CD4-positive, alpha-beta T cell treated with Interleukin-6 for 4 hours (primary cell): Measurements from ENCODE around the gene TMIGD1.

Experiments used
- DNase-seq: peaks from one replicate; pipeline ENCODE4 v3.0.0-alpha.2; 2020; ENCODE audit warnings: mixed read lengths

The TMIGD1 gene

GRCh38 chr17:30275911-30276310, 57.9 kb downstream of the TMIGD1 start:
- DNase-seq, result no peak

GRCh38 chr17:30274887-30275286, 59.0 kb downstream of the TMIGD1 start:
- DNase-seq, result no peak

- no peak for DNase-seq
Observed at GRCh38 chr17:30273373-30273772, 60.5 kb downstream of the TMIGD1 start.

GRCh38 chr17:30271102-30271501, 62.8 kb downstream of the TMIGD1 start:
- no peak for DNase-seq

- DNase-seq, result no peak
Observed at GRCh38 chr17:30267625-30268024, 66.2 kb downstream of the TMIGD1 start.
